Bronchus fibroblast of lung (primary cell): ENCODE measurements around the gene FBXO33. TPM values are rescaled to one million over a fixed set of nuclear protein-coding genes. Genes with fewer than 3 reads are reported as not detected.

Experiments used
- total RNA-seq: library from RNA; depleted of rRNA; stranded (reverse); fragments of >200 nt; gene quantifications from 2 replicates; pipeline ENCODE4 v1.2.3, GENCODE V29; 2015

FBXO33 gene
- 7.0 and 13.8 TPM in 2 replicates for total RNA-seq

DNA sequence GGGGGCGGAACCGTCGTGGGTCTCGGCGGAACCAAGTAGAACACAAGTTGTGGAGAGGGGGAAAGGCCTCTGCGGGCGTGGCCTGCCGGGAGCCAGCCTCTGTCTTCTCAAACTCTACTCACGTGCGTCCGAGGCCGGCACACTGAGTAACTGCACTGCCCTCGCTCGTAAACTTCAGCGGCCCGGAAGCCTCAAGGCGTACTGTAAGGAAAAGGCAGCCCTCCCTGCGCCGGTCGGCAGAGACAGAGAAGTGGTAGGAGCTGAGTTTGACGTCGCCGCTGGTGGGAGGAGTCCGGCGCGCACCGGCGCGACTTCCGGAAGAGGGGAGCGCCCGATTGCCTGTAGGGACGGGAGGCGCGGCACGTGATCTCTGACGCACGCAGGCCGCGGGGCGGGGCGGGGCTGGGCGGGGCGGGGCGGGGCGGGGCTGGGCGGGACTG is at the start of gene FBXO33:
Gene FBXO33 (minus strand): TSS at position 255 of the 440 bp plus-strand sequence. CDS start 271 bp downstream, outside the sequence.

Other genes starting within 250 kb of the FBXO33 start
- 5.6 and 7.7 TPM in 2 replicates for gene MIA2, start 198.5 kb downstream of the FBXO33 start, total RNA-seq